Measurements from ENCODE around the gene PLEKHH2.
"Not testable (repeated sequence)": the region's sequence is repeated elsewhere in the genome, so short reads cannot be mapped to it uniquely, and the experiment has no call there.

The PLEKHH2 gene

GRCh38 chr2:43724728-43725526 lies 87.9 kb downstream of the PLEKHH2 start:
- DNase-seq = no peak

- no peak for DNase-seq
Observed at GRCh38 chr2:43725711-43726246, 88.7 kb downstream of the PLEKHH2 start.

- DNase-seq = not testable (repeated sequence)
Observed at GRCh38 chr2:43726961-43727633, 90.0 kb downstream of the PLEKHH2 start.

- DNase-seq = no peak
Observed at GRCh38 chr2:43727634-43728014, 90.6 kb downstream of the PLEKHH2 start.

- DNase-seq = no peak
Observed at GRCh38 chr2:43729491-43730174, 92.6 kb downstream of the PLEKHH2 start.

GRCh38 chr2:43731211-43731610 lies 94.2 kb downstream of the PLEKHH2 start:
- DNase-seq = no peak

GRCh38 chr2:43736637-43737036 lies 99.6 kb downstream of the PLEKHH2 start:
- no peak for DNase-seq

- no peak for DNase-seq
Observed at GRCh38 chr2:43737097-43737854, 100.2 kb downstream of the PLEKHH2 start.

- no peak for DNase-seq
Observed at GRCh38 chr2:43737855-43738254, 100.8 kb downstream of the PLEKHH2 start.

- no peak for DNase-seq
Observed at GRCh38 chr2:43738257-43738656, 101.2 kb downstream of the PLEKHH2 start.

- DNase-seq = no peak
Observed at GRCh38 chr2:43743706-43744105, 106.6 kb downstream of the PLEKHH2 start.

GRCh38 chr2:43745457-43745856 lies 108.4 kb downstream of the PLEKHH2 start:
- DNase-seq = no peak

GRCh38 chr2:43748333-43748732 lies 111.3 kb downstream of the PLEKHH2 start:
- no peak for DNase-seq

GRCh38 chr2:43749583-43749982 lies 112.5 kb downstream of the PLEKHH2 start:
- DNase-seq = no peak

- no peak for DNase-seq
Observed at GRCh38 chr2:43751476-43751990, 114.5 kb downstream of the PLEKHH2 start.

GRCh38 chr2:43752302-43752701 lies 115.2 kb downstream of the PLEKHH2 start:
- DNase-seq = no peak

GRCh38 chr2:43754180-43754579 lies 117.1 kb downstream of the PLEKHH2 start:
- DNase-seq = no peak

- DNase-seq = no peak
Observed at GRCh38 chr2:43758739-43759138, 121.7 kb downstream of the PLEKHH2 start.

- DNase-seq = no peak
Observed at GRCh38 chr2:43759195-43759594, 122.1 kb downstream of the PLEKHH2 start.

- DNase-seq = no peak
Observed at GRCh38 chr2:43762286-43762685, 125.2 kb downstream of the PLEKHH2 start.

- no peak for DNase-seq
Observed at GRCh38 chr2:43763091-43763490, 126.0 kb downstream of the PLEKHH2 start.

GRCh38 chr2:43764086-43764705 lies 127.1 kb downstream of the PLEKHH2 start:
- no peak for DNase-seq
